Amygdala (tissue), 56 donors: Measurements from ENCODE around the gene CRACR2B.

Experiments
- DNase-seq, 56 donors: peaks; one replicate each; lab custom pipeline; 2025; lab: John Stamatoyannopoulos, UW

Gene CRACR2B

DNA sequence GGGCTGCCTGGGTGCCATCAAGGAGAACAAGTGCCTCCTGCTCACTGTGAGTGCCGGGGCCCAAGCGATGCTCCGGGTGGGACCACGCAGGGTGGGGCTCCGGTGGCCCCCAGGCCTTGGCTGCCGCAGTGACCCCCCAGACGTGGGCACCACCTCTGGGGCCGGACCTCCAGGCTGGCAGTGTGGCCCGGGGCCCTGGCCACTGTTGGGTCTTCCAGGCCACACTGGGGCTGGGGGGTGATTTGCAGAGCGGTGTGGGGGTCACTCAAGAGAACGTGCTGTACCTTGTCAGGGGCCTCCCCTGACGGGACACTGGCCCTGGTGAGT lies 34.9 kb downstream of the CRACR2B start:
- DNase-seq = no peak

- DNase-seq = no peak
Measured at GRCh38 chr11:863023-863909, 35.5 kb downstream of the CRACR2B start.

DNA sequence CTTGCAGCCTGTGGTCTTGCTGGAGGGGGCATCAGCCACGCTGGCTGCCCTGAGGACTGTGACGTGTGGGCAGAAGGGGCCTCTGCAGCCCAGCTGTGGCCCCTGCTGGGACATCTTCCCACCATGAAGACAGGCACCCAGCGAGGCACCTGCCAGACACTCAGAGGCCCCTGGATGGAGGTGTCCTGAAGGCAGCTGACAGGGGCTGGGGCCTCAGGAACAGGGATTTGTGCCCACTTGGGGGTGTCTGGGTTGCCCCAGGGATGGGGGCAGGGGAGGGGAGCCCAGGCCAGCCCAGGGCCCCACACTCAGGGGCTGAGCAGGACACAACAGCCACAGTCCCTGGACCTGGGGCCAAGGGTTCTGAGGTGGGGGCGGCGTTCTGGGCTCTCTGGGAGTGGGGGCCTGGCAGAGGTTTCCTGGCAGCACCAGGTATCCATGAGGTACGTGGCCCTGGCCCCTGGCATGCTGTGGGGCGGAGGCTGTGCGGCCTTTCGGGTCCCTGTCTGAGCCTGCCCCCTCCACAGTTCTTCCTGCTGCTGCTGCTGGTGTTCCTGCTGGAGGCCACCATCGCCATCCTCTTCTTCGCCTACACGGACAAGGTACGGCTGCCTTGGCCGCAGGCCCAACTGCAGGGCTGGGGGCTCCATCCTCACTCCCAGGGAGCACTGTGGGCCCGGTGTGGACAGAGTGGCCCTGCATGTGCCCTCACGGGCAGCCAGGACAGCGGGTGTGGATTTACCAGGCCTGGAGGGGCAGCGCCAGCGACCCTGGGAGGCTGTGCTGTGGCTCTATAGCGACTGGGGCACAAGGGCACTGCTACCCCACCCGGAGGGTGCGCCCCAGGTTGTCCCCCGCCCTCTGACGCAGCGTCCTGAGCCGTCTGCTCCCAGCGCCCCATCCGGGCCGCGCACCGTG lies 36.5 kb downstream of the CRACR2B start:
- DNase-seq = no peak

- no peak for DNase-seq
Measured at GRCh38 chr11:864898-865297, 37.2 kb downstream of the CRACR2B start.

GRCh38 chr11:865462-866430 lies 38.0 kb downstream of the CRACR2B start:
- no peak for DNase-seq

- DNase-seq = no peak
Measured at GRCh38 chr11:866481-866880, 38.8 kb downstream of the CRACR2B start.

DNA sequence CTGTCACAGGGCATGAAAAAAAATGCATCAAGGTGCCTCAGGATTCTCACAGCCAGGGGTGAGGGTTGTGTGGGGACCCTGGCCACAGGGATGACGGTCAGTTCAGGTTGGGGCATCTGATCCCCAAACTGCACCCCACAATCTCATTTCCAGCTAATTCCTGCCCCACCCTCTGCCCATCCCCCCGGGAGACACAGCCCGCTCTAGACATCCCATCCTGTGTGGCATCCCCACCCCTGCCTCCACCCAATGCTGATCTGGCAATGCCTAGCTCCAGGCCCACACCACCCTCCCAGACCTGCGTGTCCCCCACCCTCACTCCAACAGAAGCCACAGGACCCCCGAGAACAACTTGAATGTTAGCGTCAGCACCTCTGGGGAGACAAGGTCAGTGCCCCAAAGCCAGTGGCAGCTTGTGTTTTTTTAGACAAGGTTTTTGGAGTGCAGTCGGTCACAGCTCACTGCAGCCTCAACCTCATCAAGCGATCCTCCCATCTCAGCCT lies 40.2 kb downstream of the CRACR2B start:
- DNase-seq = no peak

DNA sequence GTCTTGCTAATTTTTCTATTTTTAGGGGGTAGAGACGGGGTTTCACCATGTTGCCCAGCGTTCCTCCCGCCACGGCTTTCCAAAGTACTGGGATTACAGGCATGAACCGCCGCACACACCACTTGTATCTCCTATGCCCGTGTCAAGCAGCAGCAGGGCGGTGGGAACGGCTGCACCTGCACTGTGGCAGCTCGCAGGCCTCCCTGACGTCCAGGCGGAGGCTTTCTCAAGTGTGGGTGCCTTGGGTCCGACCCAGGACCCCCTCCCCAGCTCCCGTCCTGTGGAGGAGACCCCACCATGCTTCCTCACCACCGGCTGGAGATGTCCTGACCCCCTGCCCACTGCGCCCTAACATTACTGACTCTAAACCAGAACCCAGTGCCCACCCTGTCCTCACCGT lies 40.7 kb downstream of the CRACR2B start:
- DNase-seq = no peak

DNA sequence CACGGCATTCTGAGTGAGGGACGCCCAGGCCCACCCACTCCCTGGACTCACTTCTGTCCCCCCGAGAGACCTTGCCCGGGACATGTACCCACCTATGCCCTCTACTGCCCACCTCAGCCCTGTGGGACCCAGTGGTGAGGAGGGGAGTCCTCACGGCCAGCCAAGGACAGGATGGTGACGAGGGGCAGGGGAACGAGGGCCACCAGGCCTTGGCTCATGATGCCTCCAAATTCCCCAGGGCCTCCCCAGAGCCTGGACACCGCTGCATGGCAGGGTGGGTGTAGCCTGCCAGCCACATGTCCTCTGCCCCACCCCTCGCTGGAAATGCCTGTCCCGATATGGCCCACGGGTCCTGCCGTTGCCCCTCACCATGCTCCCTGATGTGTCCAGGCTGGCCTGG lies 41.1 kb downstream of the CRACR2B start:
- no peak for DNase-seq

- DNase-seq = no peak
Measured at GRCh38 chr11:869399-870126, 41.8 kb downstream of the CRACR2B start.

DNA sequence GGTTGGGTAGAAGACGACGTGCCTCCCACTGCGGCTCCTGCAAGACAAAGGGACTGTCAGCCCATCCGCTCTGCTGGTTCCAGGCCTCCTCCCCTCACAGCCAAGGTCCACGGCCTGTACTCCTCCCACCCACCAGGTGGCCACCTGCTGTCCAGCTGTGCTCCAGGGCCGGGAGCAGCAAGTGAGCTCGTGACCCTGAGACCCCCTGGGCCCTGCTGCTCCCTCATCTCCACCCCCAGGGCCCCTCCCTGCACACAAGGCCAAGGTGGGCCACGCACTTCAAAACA lies 42.4 kb downstream of the CRACR2B start:
- DNase-seq = no peak

DNA sequence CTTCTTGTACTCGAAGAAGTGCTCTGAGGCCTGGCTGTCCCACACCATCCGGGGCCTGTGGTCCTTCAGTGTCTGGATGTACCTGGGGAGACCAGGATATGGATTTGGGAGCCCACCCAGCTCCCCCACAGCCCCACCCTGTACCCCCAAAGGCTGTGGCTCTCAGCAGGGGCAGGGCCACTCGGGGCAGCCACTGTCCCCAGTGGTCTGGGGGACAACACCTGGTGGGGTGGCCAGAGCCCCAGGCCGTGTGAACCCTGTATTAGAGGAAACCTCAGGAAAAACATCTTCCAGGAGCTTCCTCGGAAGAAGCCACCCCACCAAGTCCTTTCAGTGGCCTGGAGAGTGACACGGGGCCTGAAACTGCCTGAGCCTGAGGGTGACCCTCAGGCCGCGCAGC lies 42.7 kb downstream of the CRACR2B start:
- DNase-seq = no peak

GRCh38 chr11:871472-871871 lies 43.8 kb downstream of the CRACR2B start:
- DNase-seq = no peak

GRCh38 chr11:872799-873198 lies 45.1 kb downstream of the CRACR2B start:
- no peak for DNase-seq

- DNase-seq = no peak
Measured at GRCh38 chr11:873706-874105, 46.0 kb downstream of the CRACR2B start.

GRCh38 chr11:875203-875602 lies 47.5 kb downstream of the CRACR2B start:
- DNase-seq = no peak

DNA sequence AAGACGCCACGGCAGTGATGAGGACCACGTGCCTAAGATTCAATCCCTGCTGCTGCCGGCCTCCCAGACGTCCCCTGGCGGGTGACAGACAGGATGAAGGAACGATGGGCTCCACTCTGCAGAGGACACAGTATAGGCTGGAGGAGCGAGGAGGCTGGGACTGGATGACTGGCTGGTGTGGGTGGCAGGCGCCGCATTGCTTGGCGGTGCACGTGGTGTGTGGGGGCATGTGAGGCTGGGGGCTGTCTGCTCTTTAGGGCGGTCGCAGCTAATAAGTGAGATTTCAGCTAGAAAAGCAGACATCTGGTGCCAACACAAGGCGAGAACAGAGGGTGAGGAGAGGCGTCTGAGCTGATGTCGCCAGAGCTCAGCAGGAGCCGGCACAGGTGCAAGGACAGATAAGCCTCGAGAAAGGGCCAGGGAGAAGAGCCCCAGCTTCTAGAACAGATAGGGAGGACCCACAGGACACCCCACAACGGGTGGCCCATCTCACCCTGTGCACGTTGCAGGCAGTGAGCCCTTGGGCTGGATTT lies 48.1 kb downstream of the CRACR2B start:
- DNase-seq = peak in 22 of 56 donors; percentile 15 to 71 (median 50)

GRCh38 chr11:876545-876944 lies 48.8 kb downstream of the CRACR2B start:
- peak in 23 of 56 donors; percentile 15 to 65 (median 50) for DNase-seq

DNA sequence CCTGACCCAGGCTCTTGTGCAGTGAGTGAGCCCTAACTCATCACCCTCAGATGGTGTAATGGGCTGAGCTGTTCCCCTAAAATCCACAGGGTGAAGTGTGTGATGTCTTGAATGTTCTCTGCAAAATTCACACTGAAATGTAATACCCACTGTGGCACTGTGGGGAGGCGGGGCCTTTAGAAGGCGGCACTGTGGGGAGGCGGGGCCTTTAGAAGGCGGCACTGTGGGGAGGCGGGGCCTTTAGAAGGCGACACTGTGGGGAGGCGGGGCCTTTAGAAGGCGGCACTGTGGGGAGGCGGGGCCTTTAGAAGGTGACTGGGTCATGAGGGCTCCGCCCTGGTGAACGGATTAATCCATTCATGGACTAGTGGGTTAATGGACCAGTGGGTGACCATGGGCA lies 49.8 kb downstream of the CRACR2B start:
- no peak for DNase-seq

GRCh38 chr11:880447-880846 lies 52.7 kb downstream of the CRACR2B start:
- DNase-seq = no peak
